HG03139 (cell line): ENCODE results near the gene COPB1.

Source experiments
- ATAC-seq: cut with Tn5 transposase; IDR thresholded peaks from one replicate; pipeline ENCODE4 v1.9.1; 2021; ENCODE audit not compliant: unreplicated experiment

COPB1 gene

DNA sequence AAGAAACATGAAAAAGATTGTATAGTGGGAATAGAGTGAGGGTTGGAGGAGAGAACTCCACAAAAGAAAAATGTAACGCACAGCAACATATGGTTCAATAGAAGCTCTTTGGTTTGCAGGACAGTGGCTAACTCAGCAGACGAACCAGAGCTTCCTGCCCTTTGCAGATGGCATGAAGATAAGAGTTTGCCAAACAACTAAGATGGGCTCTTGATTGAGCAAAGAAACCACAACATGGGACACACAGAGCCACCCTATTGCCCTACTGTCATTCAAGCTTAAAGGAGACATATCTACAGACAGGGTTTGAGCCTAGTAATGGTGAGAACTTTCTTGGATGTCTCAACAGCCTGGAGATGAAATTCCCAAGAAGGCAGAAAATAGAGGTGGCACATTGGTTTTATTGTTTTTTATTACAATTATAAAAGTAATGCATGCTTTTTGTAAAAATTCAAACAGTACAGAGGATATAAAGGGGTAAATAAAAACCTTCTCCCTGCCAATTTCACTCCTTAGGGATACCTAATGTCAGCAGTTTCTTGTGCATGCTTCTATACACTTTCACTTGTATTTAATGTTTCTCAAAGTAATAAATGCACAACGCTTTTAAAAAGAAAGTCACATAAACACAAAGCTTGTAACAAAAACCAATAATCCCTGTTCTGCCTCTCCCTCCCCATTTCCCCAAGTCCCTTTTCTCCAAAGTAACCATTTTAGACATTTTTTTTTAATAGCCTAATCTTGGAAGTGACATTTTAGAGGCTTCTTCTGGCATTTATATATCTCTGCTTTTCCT lies 63.7 kb downstream of the COPB1 start:
- no peak for ATAC-seq

DNA sequence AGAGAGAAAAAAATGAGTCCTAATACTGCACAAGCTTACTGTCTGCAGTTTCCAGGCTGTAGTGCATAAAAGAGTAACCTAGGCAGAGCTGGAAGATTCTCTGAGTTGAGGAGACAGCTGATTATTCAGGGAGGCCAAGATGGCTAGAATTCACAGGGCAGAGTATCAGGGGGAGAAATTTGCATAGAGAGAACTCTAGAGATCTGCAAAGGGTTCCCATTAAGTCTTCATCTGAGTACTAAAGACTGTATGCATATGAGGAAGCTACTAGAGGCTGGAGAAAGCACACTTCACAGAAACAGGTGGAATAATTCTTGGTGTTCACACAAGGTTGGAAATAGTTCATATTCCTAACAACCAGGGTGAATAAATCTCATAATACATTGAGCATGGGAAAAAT lies 74.0 kb downstream of the COPB1 start:
- ATAC-seq: no peak

DNA sequence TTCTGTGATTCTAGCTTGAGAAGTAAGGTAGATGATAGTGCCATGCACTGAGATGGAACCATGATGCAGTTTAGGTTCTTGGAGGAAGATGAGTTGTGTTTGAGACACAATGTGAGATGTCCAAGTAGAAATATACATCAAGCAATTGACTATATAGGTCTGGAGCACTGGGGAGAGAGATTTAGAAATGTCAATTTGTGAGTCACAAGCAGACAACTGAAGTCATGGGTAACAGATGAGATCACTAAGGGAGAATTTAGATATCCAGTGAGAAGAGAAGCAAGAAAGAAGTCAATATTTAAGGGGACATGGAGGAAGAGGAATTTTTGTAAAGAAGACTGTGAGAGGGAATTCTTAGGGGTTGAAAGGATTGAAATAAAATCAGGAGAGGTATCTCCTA lies 75.5 kb downstream of the COPB1 start:
- ATAC-seq: no peak

DNA sequence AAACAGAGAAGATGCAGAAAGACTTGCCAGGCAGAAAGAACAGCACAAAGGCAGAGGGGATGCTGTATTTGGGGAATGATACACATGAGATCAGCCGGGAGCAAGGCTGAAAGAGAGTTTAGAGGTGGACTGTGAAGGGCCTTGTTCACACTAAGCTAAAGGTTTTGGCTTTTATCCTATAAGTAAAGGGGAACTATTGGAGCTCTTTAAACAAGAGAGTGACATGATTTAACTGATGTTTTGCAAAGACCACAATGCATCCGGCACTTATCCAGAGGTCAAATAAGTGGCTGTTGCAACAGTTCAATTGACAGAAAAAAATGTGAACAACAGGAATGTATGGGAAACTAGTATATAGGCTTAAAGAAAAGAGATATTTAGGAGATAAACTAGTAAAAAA lies 76.0 kb downstream of the COPB1 start:
- no peak for ATAC-seq

DNA sequence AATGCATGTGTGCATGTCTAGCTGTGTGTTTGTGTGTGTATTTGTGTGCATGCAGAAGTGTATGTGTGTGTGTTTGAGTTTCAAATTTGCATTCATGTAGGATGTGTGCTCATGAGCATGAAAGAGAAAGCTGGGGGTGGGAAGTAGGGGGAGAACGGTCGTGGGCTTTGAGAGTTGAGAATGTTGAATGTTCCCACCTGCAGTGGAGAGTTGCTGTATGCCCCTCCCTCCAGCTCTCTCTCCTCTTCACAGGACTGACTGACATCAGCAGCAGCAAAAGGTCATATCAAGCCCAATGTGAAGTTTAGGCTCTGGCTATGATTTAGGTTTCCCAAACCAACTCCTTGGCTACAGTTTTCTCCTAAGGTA lies 76.8 kb downstream of the COPB1 start:
- ATAC-seq: no peak

DNA sequence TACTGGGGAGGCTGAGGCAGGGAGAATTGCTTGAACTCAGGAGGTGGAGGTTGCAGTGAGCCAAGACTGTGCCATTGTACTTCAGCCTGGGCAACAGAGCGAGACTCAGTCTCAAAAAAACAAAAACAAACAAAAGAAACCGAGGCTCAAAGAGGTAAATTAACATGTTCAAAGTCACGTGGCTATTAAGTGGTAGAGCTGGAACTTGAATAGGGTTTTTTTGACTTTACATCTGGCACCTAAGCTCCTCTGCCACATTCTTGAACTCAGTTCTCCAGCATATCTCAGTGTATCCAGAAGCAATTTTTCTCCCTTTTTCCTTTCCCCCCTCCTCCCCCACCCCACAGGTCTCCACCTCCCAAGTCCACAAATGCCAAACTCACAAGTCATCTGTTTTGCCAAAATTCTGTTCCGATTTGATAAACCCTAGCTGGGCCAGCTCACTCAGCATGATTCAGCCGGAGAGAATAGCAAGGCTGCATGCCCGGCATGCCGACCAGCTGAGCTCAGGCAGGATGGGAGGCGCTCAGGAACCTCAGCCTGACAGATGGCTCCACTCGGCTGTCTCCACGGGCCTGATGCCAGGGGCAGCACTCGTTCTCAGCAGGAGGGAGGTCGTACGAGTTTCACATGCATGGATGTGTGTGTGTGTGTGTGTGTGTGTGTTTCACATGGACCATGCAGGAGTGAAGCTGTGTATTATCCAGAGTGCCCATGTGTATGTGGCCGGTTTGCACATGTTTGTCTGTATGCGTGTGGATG lies 77.4 kb downstream of the COPB1 start:
- no peak for ATAC-seq

DNA sequence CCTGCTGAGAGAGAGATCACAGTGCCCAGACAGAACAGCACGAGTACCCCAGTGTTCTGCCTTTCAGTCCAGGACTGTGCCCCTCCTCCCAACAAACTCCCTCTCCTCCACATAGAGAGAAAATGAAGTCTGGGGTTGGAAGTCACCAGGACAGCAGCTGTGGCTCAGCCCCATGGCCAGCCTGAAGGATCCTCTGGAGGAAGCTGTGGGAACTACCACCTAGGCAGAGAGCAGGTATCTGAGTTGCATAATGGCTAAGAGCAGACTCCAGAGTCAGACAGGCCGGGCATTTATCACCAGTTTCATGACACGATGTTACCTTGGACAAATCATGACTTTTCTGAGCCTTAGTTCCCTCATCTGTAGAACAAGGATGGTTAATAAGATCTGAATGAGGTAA lies 79.4 kb downstream of the COPB1 start:
- ATAC-seq: no peak

DNA sequence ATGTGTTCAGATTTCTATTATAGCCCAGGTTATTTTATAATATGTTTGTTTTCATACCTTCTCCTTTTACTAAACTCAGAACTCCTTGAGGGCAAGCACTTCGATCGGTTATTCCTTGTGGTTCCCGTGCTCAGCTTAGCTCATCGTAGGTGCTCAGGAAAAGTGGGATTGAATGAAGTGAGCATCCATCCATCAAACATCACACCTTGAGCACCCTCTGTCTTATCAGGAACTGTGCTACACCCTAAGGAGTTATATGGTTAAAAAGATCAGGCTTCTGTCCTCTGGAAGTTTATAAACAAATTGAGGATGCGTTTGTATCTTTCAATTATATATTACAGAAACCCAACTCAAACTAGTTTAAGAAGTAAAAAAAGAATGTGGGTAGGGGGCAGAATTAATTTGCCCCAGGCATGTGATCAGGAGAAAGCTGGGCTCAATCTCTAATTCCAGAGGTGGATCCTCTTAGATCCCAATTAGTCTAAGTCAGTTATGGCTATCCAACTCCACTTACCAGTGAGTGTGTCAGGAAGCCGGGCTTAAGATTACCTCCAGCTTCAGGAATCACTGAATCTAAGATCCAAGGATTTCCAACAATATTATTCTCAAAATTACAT lies 80.7 kb downstream of the COPB1 start:
- no peak for ATAC-seq

DNA sequence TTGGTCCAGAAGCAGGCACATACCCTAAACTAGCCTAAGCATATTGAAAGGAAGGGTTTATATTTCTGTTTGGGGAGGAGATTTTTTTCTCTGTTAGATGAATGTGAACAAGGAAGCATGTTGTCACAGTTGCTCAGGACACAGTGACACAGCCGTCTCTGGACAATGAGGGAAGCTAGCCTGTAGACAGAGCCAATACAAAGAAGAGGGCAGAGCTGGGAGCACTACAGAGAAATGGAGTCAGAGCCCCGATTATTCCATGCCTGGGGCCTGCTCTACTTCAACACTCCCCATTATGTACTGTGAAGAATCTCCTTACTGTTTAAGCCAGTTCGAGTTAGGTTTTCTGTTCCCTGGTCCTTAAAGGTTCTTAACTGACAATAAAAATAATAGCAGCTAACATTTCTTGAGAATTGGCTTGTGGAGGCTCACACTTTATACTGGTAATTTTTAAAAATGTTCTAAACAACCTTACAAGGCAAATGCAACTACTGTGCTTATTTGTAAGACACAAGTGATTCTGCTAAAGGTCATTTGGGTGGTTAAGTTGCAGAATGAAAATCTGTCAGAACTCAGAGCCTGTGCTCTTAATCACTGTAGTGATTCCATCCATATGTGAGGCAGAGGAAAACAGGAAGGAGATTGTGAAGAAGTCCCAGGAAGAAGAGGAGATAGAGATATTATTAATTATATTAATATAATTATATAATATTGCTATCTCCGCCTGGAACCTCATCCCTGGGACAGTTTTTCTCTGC lies 81.8 kb downstream of the COPB1 start:
- no peak for ATAC-seq

DNA sequence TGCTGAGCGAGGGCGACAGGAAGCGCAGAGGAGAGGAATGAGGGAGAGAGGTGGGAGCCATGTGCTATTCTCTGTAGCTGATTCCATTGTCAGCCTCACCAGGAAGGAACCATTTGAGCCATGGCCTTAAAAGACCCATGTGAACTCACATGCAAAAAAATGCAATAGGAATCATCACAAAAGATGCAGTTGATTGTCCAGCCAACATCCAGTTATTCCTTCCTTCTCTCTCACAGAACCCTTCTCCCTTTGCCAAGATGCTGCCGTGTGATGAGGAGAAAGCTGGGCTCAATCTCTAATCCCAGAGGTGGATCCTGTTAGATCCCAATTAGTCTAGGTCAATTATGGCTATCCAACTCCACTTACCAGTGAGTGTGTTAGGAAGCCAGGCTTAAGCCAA lies 82.4 kb downstream of the COPB1 start:
- ATAC-seq: no peak

DNA sequence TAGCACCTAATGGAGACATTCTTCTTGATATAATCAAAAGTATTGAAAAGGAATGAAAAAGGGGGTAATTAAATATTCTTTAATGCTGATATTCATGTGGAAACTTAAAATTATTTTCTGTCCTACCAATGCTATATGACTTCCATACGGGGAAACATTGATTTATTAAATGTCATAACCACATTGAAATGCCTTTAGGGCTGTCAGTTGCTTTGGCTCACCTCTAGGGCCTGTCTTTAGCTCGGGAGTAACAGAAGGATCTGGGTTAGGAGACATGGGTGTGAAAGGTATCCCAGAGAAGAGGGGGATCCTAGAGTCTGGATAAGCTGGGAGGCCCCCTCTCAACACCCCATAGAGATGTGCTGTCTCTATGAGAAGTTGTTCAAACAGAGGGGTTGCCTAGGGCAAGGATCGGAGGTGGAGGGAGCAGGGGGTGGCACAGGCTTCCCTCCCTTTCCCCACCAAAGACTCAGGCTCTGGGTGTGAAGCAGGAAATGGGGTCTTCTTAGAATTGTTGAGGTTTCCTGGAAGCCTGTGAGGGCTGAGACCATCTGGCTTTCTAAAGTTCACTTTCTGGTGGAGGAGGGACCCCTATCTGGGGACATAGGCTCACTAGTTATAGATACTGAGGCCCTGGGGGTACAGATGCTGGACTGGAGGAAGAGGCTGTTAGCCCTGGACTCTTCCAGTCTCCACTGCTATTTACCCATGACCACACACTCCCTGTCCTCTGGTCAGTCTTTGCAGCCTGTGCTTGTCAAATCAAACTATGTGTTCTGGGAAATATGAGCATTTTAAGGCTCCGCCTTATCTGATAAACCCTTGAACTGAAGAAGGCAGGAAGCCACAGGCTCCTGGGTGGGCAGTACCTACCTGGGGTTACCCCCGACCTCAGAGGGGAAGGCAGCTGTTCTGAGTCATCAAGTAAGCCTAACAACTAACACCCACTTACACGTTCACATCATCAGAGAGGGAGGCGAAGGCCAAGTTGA lies 84.8 kb downstream of the COPB1 start:
- ATAC-seq: no peak

DNA sequence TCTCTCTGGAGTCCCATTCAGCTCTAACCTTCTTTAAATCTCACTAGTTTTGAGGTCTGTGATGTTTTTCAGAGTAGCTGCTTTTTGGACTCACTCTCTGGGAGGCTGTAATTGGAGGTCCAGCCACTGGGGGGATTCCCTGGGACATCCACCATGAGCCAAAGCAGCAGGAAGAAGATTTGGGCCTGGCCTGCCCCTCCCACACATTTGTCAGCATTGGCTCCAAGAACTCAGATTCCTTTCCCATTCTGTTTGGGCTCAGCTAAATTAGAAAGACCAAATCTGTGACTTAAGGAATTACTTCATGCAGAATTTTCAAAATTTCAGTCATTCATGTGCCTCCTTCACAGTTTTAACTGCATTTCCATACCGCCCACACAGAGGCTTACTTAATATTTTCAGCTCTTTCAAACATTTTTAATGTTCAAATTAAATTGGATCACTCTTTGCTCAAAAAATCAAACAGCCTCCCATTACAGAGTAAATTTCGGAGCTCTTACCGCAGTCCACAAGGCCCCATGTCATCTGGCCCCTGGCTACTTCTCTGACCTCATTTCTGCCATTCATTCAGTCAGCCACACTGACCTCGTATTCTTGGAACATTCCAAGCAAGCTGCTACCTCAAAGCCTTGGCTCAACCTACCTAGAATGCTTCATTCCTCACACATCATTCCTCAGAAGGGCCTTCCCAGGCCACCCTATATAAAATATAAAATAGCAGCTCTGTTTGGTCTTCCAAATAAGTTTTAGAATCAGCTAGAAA lies 86.1 kb downstream of the COPB1 start:
- no peak for ATAC-seq

DNA sequence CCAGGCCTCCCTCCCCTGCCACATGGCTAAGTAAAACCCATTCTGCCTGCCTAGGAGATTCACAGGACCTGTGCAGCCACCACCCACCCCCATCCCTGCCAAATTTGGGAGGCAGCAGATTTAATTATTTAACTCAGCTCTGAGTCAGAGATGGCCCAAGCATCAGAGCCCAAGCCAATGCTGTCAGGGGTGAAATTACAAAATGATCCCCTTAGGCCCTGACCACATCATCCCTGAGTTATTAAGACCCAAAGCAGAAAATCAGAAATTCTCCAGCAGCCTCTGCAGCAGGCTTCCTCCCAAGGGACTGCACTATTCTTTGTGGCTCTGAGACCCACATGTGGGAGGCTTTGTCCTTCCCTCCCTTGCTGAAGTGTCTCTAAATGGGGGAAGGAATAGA lies 87.8 kb downstream of the COPB1 start:
- ATAC-seq: no peak

DNA sequence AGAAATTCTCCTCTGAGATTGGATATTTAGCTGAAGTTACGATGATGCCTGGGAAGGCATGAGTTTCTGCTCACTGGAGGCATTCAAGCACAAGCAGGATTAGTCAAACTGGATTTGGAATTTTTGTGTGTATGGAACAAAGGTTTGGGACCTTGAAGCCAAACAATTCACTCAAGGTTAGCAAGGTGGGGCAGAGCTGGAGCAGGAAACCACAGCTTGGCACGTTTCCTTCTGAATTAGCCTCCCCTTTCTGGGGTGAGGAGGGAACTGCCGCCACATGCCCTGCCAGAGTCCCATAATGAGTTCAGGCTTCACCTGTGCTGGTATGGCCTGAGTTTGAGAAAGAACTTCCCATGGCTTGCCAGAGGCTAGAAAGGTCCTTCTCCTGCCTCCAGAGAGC lies 89.7 kb downstream of the COPB1 start:
- ATAC-seq: no peak

DNA sequence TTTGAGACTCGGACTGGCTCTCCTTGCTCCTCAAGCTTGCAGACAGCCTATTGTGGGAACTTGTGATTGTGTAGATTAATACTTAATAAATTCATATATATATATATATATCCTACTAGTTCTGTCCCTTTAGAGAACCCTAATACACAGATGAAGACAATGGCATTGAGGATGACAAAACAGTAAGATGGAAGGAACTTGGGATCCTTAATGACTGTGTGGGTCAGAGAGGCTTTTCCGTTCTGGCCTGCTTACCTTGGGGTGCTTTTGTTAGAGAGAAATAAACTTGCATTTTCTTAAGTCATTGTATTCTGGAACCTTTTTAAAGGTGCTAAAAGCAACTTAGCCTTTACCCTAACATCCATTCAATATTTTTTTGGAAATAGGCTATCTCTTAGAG lies 91.0 kb downstream of the COPB1 start:
- ATAC-seq: no peak
